ENCODE measurements around the gene CD63. TPM values are rescaled to one million over a fixed set of nuclear protein-coding genes. Genes with fewer than 3 reads are reported as not detected.

Gene CD63
- total and polyA plus RNA-seq, 9 of the 15 experiments (the other 6 are each of a cell fraction or from before 2014, with no cell fraction given), result 313 to 735 (median 433) TPM

DNA sequence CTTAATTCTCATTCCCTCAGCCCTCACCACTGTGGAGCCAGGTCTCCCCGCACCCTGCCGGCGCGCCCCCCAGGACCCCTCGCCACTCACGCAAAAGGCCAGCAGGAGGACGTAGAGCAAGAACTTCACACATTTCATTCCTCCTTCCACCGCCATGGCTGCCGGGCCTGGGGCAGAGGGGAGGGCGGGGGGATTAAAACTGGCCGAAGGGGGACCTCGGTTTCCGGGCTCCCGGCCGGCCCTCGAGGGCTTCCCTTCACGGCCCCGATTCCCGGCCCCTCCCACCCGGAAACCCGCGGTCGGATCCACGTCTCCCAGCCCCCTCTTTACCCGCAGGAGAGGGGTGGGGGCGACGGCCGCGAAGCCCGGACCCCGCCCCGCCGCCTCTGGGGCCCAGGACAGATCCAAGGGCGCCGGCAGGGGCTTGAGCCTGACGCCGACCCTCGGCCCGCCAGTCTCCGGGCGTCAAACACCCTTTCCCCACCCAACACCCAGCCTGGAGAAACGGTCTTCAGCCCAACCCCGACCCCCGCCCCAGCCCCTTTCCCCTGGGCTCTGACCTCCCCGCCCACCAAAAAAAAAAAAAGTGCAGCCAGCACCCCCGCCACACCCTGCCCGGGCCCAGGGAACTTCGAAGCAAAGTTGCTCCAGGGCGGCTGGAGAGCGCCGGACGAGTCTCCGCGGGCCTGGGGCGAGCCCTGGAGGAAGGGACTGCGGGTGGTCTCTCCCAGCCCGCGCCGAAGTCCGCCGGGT is 447 bp downstream of the CD63 start (continued):
- TF ChIP-seq, protein P1, sequence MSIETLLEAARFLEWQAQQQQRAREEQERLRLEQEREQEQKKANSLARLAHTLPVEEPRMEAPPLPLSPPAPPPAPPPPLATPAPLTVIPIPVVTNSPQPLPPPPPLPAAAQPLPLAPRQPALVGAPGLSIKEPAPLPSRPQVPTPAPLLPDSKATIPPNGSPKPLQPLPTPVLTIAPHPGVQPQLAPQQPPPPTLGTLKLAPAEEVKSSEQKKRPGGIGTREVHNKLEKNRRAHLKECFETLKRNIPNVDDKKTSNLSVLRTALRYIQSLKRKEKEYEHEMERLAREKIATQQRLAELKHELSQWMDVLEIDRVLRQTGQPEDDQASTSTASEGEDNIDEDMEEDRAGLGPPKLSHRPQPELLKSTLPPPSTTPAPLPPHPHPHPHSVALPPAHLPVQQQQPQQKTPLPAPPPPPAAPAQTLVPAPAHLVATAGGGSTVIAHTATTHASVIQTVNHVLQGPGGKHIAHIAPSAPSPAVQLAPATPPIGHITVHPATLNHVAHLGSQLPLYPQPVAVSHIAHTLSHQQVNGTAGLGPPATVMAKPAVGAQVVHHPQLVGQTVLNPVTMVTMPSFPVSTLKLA (conservative IDR thresholded peaks at IDR 0.05), result peak in 1 of 2 experiments; percentile 5; a peak in 1 of 4 replicates
- TF ChIP-seq, protein P2, sequence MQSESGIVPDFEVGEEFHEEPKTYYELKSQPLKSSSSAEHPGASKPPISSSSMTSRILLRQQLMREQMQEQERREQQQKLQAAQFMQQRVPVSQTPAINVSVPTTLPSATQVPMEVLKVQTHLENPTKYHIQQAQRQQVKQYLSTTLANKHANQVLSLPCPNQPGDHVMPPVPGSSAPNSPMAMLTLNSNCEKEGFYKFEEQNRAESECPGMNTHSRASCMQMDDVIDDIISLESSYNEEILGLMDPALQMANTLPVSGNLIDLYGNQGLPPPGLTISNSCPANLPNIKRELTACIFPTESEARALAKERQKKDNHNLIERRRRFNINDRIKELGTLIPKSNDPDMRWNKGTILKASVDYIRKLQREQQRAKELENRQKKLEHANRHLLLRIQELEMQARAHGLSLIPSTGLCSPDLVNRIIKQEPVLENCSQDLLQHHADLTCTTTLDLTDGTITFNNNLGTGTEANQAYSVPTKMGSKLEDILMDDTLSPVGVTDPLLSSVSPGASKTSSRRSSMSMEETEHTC (IDR thresholded peaks at IDR 0.05), result no peak
- TF ChIP-seq FOXO4 (CRISPR knock-in tag; IDR thresholded peaks at IDR 0.05), result no peak
- TF ChIP-seq SUPT5H (IDR thresholded peaks at IDR 0.05), result peak; percentile 10; the same call in 1 of the 2 replicates
- TF ChIP-seq FIP1L1 (IDR thresholded peaks at IDR 0.05; ENCODE audit: low read depth, low read length, poor library complexity, severe bottlenecking), result peak; percentile 3
- no peak for TF ChIP-seq EP300 (IDR thresholded peaks at IDR 0.05; ENCODE audit: low read length)
- TF ChIP-seq YY1 (IDR thresholded peaks at IDR 0.05; ENCODE audit: borderline replicate concordance in 1 of 3, control insufficient read depth in 1 of 3, extremely low read depth in 1 of 3, insufficient read depth in 3 of 3, insufficient read length in 1 of 3, insufficient replicate concordance in 2 of 3, low read depth in 1 of 3, low read length in 2 of 3), result peak in 2 of 3 experiments; percentile 48 to 58
- no peak for TF ChIP-seq RBM14 (IDR thresholded peaks at IDR 0.05; ENCODE audit: borderline replicate concordance, insufficient read depth, low read depth, low read length)
- no peak for TF ChIP-seq ZNF79 (CRISPR knock-in tag; IDR thresholded peaks at IDR 0.05; ENCODE audit: low read depth)
- TF ChIP-seq HOXB6 (CRISPR knock-in tag; IDR thresholded peaks at IDR 0.05; ENCODE audit: borderline replicate concordance), result no peak
- TF ChIP-seq E2F6 (IDR thresholded peaks at IDR 0.05; ENCODE audit: borderline replicate concordance in 1 of 2, extremely low read depth in 1 of 2, insufficient read depth in 1 of 2, insufficient read length in 1 of 2, low read depth in 1 of 2, low read length in 1 of 2, poor library complexity in 1 of 2, severe bottlenecking in 1 of 2), result peak in 1 of 2 experiments; percentile 25
- TF ChIP-seq, protein P3, sequence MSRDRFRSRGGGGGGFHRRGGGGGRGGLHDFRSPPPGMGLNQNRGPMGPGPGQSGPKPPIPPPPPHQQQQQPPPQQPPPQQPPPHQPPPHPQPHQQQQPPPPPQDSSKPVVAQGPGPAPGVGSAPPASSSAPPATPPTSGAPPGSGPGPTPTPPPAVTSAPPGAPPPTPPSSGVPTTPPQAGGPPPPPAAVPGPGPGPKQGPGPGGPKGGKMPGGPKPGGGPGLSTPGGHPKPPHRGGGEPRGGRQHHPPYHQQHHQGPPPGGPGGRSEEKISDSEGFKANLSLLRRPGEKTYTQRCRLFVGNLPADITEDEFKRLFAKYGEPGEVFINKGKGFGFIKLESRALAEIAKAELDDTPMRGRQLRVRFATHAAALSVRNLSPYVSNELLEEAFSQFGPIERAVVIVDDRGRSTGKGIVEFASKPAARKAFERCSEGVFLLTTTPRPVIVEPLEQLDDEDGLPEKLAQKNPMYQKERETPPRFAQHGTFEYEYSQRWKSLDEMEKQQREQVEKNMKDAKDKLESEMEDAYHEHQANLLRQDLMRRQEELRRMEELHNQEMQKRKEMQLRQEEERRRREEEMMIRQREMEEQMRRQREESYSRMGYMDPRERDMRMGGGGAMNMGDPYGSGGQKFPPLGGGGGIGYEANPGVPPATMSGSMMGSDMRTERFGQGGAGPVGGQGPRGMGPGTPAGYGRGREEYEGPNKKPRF (IDR thresholded peaks at IDR 0.05; ENCODE audit: low read depth, low read length), result no peak
- no peak; the same call in 1 of the 2 replicates for TF ChIP-seq CEBPG (CRISPR knock-in tag; IDR thresholded peaks at IDR 0.05)
- 0 out of 4 replicates have a peak, but pooled peaks of 1 of the 2 experiments have one; percentile 4 for TF ChIP-seq CEBPG (tag; conservative IDR thresholded peaks at IDR 0.05 in 1 of 2, IDR thresholded peaks at IDR 0.05 in 1 of 2)
- no peak for TF ChIP-seq MYC (IDR thresholded peaks at IDR 0.05; ENCODE audit: low read depth, low read length)
- 0 out of 2 replicates have a peak, but pooled peaks have one; percentile 42 for TF ChIP-seq MYC (CRISPR knock-in tag; IDR thresholded peaks at IDR 0.05; ENCODE audit: borderline replicate concordance, low read depth)
- TF ChIP-seq ZNF212 (CRISPR knock-in tag; IDR thresholded peaks at IDR 0.05), result no peak

Data from K562 (cell line).